HG03442 (cell line): Measurements from ENCODE around the gene CCNG2.

Experiments
- ATAC-seq: cut with Tn5 transposase; IDR thresholded peaks from one replicate; pipeline ENCODE4 v1.9.1; 2021; ENCODE audit warnings: mild to moderate bottlenecking, moderate library complexity; ENCODE audit not compliant: unreplicated experiment

CCNG2 gene

GRCh38 chr4:77201343-77201742 lies 44.3 kb downstream of the CCNG2 start:
- no peak for ATAC-seq

- no peak for ATAC-seq
Observed at GRCh38 chr4:77201857-77202256, 44.9 kb downstream of the CCNG2 start.

GRCh38 chr4:77202491-77202890 lies 45.5 kb downstream of the CCNG2 start:
- ATAC-seq = no peak

GRCh38 chr4:77203380-77204197 lies 46.6 kb downstream of the CCNG2 start:
- no peak for ATAC-seq

GRCh38 chr4:77204621-77205020 lies 47.6 kb downstream of the CCNG2 start:
- ATAC-seq = no peak

GRCh38 chr4:77209012-77209411 lies 52.0 kb downstream of the CCNG2 start:
- ATAC-seq = no peak

- no peak for ATAC-seq
Observed at GRCh38 chr4:77209936-77210335, 52.9 kb downstream of the CCNG2 start.

- ATAC-seq = no peak
Observed at GRCh38 chr4:77215107-77215506, 58.1 kb downstream of the CCNG2 start.

- ATAC-seq = no peak
Observed at GRCh38 chr4:77217526-77217925, 60.5 kb downstream of the CCNG2 start.

GRCh38 chr4:77219266-77219665 lies 62.3 kb downstream of the CCNG2 start:
- no peak for ATAC-seq
